T follicular helper cell (primary cell): Measurements from ENCODE around the gene ZIC4.

Experiments used
- DNase-seq: peaks from one replicate; pipeline ENCODE4 v3.0.0-alpha.2; 2020; ENCODE audit warnings: low read depth
- total RNA-seq, 2 experiments: gene quantifications; one replicate each; lab custom pipeline; 2026; lab: John Stamatoyannopoulos, UW

Gene ZIC4
- total RNA-seq, result 0 to 0.06 reads per million in 2 experiments

DNA sequence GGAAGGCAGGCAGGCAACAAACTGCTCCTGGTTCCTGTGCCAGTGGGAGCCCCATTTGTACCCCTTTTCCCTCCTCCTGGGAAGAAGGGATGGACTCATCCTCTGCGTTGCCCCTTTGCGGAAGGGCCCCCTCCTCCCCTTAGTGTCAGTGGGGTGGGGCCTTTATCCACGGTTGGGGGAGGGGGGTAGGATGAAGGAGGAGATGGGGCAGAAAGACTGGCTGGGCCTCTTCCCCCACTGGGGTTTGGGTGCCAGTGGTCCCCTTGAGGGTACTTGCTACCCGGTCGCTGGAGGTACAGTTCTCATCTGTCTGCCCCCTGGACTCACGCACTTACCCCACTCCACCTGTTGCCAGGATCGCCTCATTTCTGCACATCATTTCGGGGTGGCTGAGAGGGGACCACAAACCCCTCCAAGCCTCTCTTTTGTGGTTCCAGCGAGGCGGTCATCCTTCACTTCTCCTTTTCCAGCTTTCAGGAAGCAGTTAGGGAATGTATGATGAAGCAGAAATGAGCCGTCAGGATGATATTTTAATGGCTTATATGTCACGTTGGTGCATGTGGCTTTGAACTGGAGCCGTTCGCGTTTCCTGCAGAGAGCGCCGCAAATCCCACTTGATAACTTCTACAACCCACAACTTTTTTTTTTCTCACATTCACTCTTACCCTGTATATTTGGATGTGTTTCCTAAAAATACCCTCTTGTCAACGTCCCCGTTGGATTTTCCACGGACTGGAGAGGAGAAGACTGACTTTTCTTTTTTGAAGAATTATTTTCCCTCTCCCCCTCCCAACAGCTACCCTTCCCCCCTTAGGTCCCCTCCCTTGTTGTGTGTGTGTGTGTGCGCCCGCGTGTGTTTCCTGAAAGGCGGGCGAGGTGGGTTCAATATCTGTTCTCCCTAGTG, at the start of gene ZIC4:
TSS of gene ZIC4 (minus strand) at position 516 of the 904 bp plus-strand sequence. CDS start 3,746 bp downstream, outside the sequence.
- DNase-seq, result no peak

DNA sequence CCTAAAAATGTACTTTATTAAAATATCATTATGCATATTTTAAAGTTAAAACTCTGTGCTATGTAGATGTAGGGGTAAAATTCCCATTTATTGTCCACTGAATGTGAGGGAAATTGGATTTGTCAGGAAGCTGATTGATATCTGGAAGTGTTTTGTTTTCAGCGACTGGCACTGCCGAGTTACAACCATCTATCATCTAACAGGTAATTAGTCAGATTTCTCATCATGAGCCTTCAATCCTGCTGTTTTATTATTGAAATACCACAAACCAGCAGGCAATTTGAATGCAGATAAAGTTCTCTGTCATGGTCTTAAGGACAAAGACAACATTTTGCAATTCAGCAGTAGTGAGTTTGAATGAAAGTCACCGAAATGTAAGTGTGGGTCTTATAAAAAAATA, 43.3 kb upstream of the ZIC4 start:
- DNase-seq, result no peak

DNA sequence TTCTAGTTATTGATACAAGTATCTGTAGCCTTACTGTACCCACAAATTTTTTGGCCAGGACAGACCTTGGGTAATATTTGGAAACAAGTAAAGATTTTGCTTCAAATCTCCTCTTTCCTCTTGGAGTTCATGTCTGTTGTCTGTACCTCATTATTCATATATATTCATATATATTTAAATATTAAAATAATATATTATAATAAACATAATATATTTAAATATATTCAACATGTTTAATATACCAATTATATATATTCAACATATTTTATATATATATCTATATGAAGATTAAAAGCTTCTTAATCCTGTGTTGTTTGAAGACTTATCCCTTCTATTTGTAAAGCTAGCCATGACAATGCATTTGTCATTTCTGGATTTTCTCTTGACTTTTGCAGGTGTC, 40.9 kb upstream of the ZIC4 start:
- no peak for DNase-seq

DNA sequence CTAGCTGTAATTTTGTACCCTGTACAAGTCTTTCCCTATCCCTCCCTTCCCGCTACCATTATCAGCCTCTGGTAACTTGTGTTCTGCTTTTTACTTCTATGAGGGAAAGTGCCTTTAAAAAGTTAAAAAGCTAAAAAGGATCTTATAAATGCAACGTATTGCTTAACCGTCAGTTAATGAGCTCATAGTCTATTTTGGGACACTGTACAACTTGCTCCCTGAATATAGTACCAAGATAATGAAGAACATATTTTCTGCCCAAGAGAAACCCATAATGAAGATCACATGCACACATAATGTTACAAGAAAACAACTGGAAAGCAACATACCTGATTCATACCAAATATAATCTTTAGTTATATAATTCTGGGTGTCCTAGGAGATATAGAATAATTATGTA, 25.4 kb upstream of the ZIC4 start:
- no peak for DNase-seq

DNA sequence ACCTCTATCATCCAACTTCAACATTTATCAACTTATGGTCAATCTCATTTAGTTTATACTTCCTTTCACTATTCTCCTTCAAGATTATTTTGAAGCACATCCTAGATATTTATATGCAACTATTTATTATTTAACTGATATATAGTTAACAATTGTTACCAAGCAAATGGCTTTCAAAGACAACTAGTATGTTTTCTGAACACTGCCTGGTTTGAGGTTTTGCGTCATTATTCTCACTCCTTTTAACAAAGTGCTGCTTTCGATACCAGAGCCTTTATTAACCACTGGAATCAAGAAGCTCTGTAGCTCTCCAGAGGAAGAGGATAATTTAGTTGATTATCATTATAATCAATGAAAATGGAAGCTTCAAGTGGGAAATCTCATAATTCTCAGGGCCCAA, 22.4 kb upstream of the ZIC4 start:
- DNase-seq, result no peak

DNA sequence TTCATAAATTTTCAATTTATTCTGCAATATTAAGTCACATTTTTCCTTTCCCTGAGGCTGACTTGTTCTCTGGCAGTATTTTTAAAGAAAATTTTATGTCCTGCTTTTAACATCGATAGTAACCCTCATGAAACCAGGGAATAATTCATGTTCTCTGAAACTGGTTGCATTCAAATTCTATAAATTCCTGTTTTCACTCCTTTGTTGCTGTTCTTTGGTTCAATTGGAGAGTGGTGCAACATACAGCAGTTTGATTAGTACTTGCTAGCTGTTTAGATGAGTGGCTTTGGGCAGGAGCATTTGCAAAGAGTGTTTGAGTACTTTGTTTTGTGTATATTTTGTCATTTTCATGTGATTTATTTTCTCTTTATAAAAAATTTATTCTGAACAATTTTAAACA, 22.0 kb upstream of the ZIC4 start:
- DNase-seq, result no peak

DNA sequence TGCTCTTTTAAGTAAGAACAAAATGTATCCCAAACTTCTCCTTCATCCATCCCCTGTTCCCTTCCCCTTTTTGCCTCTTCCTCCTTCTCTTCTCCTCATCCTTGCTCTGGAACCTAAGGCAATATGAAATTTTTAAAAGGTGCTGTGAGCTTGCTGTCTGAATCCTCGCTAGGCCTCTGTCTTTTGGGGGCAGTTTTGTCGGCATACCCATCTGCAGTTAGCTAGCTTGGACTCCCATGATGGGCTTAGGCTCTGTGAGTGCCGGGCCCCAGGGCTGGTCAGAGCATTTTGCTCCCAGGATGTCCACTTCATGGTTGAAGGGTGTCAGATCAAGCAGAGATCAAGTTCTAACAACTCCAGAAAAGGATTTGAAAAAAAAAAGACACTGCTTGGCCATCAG, 21.4 kb upstream of the ZIC4 start:
- DNase-seq, result no peak

DNA sequence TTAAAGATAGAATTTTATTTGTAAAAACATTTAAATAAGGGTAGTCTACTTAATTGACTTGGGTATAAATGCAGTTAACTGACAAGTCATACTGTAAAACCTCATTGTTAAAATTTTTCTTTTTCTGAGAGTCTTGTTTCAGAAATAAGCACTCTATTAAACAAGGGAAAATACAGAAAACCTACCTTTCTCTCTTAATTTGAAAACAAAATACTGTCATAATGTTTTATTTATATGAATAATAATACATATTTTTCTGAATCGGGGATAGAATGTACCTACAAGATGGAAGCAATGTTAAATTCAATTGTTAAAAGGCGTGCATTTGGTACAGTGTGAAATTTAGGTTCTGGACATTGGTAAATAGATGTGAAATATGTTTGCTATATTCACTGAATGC, 20.6 kb upstream of the ZIC4 start:
- no peak for DNase-seq

DNA sequence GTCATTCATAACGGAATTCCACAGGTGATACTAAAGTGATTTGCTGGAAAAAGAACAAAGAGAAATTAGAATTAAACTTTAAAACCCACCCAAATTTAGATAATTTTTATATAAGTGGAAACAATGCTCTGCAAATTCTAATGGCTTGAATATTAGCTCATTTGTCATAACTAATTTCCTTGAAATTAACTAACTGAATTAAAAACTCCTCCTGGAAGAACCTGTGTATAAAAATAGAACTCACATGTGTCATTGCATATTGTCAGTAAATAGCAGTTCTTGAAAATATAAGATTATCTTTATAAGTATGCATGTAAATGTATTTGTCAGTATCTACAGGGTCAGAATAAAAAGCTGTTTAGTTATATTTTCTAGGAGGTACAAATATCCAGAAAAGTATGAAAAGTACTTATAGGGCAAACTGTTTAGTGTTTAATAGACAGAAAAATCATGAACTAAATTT, 19.1 kb upstream of the ZIC4 start:
- DNase-seq, result no peak

DNA sequence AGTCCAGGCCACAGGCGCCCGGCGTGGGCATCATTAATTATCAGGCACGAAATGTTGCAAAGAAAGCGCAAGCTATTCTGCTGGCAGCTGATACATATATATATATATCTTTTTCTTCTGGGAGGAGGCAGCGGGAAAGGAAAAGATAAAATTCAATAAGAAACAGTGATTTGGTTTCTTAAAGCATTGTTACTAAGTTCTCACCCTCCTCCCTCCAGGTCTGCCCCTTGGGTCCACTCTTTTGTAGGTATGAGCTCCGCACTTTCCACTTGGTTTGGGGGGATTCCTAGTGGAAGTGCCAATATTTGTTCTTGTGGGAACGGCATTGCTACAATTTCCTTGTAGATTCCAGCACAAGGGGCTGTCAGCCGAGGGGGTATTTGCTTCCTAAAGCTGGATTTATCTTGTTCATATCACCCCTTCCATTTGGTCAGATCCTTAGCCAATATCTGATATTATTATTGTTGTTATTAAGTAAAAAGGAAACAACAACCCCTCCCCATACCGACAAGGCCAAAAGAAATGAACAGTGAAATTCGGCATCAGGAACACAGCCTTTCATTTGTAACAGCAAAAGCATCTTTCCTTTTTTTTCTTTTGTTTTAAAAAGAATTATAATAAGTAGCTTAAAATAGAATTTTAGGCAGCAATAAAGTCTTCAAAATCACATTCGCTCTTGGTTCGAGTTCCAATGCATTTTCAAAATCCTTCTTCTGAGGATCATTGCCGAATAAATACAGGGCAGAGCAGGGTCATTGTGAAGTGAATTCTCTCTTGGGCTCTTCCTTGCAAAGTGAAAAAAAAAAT, 18.4 kb upstream of the ZIC4 start:
- DNase-seq, result no peak

DNA sequence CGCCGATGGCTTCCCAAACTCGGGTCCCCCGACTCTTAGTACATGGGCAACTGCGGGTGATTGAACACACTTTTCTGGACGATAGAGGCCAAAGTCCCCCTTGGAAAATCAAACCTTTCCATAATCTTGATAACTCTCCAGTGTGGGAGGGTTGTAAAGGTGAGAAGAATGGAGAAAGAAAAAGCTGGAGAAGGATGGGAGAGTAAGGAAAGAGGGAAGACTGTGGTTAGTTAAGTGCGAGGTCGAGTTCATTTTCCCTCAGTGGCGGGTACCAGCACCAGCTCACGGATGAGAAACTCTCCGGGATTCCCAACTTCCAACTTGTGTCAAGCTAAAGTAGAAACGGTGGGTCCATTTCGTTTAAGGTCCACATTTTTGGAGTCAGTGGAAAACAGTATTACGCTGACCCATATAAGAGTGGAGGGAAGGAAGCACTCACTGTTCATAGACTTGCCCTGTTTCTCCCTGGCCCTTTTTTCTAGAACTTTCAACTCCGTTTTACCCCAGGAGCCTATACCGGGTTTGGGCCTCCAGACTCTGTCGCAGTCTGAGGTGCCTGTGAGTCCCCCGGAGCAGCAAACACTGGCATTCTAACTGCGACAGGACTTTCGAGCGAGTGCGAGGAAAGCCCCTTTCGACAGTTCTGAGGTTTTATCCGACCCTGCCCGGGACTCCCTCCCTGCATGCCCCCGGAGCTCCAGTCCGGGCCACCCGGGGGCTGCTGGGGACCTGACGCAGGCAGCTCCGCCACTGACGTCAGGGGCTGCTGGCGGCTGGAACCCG, 17.6 kb upstream of the ZIC4 start:
- no peak for DNase-seq

DNA sequence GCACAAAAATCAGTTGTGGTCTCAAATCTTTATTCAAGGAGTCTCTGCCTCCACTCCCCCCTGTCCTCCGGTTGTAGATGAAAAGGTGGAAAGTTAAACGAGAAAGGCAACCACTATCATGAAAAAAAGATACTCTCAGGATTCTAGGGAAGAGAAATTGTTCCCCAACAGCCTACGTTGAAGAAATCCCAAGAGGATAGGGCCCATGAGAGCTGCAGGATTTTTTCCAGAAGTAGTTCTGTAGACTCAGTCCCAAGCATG, 17.1 kb upstream of the ZIC4 start:
- no peak for DNase-seq

DNA sequence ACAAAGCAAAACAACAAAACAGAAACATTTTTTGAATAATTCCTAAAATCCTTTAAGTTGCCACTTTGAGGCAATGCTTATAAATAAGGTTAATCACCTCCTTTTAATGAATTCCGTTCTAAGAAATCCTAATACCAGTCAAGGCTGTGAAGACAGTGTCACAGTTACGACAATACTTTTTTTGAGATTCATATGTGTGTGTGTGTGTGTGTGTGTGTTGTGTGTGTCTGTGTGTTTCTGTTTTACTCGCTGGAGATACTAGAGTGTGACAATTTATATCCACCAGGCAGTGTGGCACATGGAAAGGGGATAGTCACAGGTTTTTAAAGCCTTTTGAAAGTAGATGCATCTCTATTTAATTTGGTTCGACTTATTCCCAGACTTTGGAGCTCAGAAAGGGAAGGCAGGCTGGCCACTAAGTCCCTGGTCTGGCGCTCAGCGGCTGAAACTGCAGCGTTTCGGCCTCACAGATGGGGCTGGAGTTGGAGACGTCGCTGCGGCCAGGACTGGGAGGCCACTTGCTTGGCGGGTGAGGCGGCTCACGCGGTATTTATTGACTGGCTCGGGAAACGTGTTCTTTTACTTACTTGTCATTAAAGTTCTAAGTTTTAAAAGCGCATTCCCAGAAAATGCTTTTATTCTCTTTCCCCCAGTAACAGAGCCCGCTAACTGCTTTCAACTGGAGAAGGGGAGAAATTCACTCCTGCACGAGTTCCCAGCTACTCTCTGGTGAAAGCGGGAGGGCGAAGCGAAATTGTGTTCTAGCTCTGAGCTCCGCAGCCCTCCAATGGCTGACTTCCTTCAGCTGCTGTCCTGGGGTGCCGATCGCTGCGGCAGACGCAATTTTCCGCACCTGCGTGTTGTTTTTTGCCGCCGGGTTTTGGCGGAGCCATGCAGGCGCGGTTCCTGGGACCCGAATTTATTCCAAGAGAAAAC, 16.5 kb upstream of the ZIC4 start:
- no peak for DNase-seq

DNA sequence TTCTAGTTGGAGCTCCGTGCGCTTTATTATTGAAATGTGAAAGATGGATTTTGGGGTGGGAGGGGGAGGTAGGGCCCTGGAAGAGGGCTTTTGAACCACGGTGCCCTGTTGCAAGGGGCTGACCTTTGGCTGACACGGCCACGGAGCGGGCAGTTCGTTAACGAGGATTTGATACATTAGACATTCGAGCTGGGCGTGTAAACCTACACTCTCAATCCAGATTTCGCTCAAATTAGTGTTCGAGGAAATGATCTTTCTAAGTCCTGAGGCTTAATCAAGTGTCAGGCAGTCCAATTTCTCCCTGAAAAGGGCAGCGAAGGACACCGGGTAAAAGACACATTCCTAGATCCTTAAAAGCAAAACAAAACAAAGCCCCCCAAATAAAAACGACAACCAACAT, 15.9 kb upstream of the ZIC4 start:
- DNase-seq, result no peak

DNA sequence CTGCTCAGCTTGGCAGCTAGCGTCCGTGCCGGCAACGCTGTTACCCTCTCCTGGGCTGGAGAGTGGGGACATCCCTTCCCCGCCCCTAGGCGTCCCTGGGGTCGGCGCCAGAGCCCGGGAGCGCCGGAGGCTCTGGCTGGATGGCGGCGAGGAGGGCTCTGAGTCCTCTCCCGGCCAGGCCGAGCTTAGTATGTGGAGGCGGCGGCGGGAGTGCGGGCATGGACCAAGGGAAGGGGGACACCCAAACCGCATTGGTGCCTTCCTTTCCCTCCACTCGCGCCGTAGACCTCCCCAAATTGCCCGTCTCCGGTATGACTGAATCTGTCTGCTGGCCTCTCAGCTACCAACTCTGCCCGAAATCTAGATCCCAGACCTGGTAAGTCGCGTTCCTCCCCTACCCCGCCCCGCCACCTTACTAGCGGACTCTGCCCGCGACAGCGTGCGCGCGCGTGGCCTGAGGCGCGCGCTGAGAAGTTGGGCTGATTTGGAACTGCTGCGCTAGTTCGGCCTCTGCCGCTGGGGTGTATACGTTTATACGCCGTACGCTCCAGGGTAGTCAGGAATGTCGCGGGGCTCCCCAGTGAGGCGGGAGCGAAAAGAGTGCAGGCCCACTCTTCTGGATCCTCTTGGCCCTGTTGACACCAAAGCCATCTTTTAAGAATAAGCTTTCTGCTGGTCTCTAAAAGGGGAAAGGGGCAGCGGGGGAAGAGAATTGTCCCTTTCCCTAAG, 15.0 kb upstream of the ZIC4 start:
- no peak for DNase-seq

DNA sequence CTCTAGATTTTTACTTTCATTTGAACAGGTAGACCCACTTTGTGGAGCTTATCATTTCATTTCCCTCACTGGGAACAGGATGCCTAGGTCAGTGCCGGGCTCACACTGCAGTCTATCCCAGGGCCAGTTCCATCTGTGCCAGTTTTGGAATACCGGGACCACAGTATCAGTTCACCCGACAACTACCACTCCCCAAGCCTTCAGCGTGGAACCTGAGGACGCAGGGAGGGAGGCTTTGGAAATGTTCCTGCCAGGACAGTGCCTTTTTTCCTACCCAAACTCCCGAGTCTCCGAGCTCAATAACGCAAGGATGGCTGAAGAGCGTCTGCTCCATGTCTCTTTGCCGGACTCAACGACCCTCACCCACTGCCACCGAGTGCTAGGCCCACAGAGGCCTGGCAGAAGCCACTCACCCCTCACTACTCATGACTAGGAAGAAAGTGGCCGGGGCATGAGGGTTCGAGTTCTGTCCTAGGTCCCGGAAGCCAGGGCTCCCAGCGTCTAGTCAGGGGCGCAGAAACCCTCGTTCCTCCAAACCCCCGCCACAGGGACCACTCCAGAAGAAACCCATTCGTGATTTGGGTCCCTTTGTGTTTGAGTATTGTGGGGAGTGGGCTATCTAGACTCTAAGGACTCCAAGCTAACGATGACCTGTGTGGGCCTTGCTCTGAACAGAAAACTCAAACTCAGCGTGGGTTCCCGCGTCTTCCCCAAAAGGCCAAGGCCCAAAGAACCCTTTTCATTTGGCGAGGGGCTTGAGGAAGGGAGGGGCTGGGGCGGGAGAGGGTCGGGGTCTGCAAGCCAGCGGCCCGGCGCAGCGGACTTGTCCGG, 14.2 kb upstream of the ZIC4 start:
- DNase-seq, result no peak

DNA sequence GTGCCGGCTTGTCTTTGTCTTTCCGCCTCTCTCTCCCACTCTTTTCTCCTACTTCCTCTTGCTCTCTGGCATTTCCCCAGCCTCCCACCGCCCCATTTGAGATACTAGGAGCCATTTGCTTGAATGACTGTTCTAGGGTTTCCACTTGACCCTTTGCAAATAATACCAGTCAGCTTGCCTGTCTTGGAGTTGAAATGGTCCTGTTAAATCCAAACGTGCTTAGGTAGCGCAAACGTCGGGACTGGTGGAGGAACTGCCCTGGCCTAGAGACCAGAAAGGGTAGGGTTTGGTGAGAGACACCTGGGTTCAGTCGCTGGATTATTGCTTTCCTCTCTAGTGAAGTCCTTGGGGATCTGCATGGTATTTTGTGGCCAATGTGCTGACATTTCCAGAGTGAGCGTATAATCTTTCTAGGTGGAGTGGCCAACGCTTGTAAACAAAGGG, 13.5 kb upstream of the ZIC4 start:
- DNase-seq, result no peak

DNA sequence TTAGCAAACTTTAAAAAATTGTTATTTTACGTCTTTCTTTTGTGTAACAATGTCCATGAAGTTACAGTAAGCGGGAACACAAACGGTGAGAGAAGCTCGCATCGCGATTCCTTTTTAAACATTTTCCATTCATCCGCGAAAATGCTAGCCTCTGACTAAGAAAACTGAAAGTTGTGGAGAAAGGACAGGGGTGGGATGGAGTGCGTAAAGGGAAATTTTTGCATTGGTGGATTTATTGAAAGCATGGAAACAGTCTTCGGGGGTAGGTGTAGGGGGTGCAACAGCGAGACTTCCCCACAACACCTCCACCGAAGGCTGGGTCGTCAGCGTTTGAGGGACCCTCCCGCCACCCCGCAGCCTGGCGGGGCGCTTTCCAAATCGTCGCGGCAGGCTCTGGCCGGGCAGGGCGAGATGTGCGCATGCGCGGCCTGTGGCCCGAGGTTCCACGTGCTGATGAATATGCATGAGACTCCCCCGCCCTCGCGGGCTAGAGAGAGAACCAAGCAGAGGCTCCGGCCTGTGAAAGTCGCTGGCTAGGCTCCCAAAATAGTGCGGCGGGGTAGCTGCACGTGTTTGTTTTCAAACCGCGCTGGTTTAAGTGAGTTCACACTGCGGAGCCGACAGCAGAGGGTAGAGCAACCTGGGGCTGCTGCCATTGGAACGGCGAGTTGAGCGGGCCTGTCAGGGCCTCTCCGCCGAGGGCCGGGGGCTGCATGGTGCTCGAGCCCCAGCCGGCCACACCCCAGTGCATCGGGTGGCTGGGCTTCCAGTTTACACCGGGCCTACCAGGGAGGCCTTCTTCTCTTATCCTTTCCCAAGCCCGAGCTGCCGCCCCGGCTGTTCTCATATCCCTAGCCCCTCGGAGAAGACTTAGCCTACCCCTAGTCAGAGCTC, 12.7 kb upstream of the ZIC4 start:
- no peak for DNase-seq

DNA sequence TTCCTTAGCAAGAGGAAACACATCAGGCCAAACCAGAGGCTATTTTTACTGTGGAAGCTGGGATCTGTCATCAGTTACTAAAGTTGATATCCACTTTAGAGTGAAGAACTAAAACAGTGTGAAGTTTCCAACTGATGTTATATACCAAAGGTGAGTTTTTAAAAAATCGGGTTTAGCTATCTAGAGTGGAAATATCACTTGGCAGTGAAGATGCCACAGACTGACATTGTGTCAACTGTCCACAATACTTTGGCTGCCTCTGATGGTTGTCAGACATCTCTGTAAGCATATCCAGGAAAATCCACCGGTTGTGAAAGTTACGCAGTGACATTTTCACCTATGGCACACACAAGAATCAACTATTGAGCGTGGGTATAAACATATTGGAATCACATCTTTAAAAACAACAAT, 12.0 kb upstream of the ZIC4 start:
- no peak for DNase-seq
